Measurements from ENCODE around the gene PPIB.

PPIB gene

GRCh38 chr15:64151727-64152506 is 10.9 kb downstream of the PPIB start, which contains the start of gene SNX22:
Gene SNX22, plus strand, starts transcription at chr15:64151731. Its CDS starts 45 bp downstream, at chr15:64151776.
- ChIA-PET POLR2A (interaction anchor here (1.0 kb wide), 1 partner anchor 66 kb away, joined by 3 read pairs; no protein-coding TSS in a partner anchor), CTCF (interaction anchor here (1.4 to 3.2 kb wide), 2 partner anchors 11 to 59 kb away, joined by 4 to 27 read pairs; partner anchors contain the start of genes CIAO2A and PPIB)
- Histone ChIP-seq H3K4me3 (ENCODE audit: control insufficient read depth in 1 of 7, extremely low read depth in 1 of 7, insufficient read depth in 4 of 7, low read depth in 2 of 7, low read length in 6 of 7) (peak within 1 kb of the TSS; percentile 19 to 78 (median 63)), H3K36me3 (ENCODE audit: control insufficient read depth in 4 of 4, insufficient read depth in 4 of 4, low read length in 3 of 4) (peaks cover 5 to 29% (median 23%) of the 10 kb centered on the region in 4 experiments), H3K27me3 (replicated peaks in 2 of 5; ENCODE audit: control insufficient read depth in 4 of 5, insufficient read depth in 5 of 5, low read length in 4 of 5) (peaks cover 0 to 29% (median 9%) of the 10 kb centered on the region in 5 experiments), H3K9me3 (ENCODE audit: control extremely low read depth in 1 of 5, control insufficient read depth in 4 of 5, insufficient read depth in 2 of 5, low read depth in 1 of 5, low read length in 4 of 5) (no peaks in the 10 kb centered on the region), H3K27ac (ENCODE audit: insufficient read depth in 1 of 2, low read depth in 1 of 2, low read length in 2 of 2, poor library complexity in 1 of 2, severe bottlenecking in 2 of 2) (no peak within 1 kb of the TSS), H3K4me1 (ENCODE audit: control extremely low read depth in 1 of 4, control insufficient read depth in 4 of 4, insufficient read depth in 4 of 4, low read length in 3 of 4) (peaks cover 0 to 37% (median 22%) of the 10 kb centered on the region in 4 experiments)
- peak in 2 of 3 donors; percentile 33 to 42 for DNase-seq
- 3% methylated on average over 51 of the region's 83 CpGs for WGBS (ENCODE audit: insufficient coverage)

DNA sequence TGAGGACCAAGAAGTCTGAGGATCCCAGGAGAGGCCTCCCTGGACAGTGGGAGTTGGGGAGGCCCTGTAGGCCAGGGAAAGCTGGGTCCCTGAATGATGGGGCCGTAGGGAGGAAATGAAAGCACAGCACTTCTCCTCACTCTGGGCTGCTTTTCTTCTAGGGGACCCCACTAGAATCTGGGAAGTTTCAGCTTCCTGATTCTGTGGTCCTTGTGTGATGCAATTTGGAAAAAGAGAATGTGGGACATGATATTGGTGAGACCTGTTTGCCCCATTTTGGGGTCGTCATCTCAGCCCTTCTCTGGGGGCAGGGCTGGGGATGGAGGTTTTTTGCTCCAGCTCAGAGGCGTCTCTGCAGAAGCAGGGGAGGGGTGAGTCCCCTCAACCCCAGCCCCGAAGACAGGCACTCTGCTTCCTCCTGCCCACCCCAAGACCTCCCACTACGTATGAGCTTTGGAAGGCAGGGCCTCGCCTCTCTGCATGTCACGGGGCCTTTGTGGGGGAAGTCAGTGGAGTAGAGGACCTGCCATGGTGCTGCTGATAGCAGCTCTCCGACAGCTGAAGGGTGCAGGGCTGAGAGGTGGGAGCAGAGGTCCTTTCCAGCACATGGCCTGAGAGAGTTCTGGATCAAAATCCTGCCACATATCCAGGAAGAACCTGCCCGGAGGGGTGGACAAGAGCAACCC is 12.8 kb downstream of the PPIB start:
- Histone ChIP-seq H3K4me1 (ENCODE audit: control extremely low read depth in 1 of 4, control insufficient read depth in 4 of 4, insufficient read depth in 4 of 4, low read length in 3 of 4) (peaks cover 0 to 37% (median 22%) of the 10 kb centered on the region in 4 experiments), H3K9me3 (ENCODE audit: control extremely low read depth in 1 of 5, control insufficient read depth in 4 of 5, insufficient read depth in 2 of 5, low read depth in 1 of 5, low read length in 4 of 5) (no peaks in the 10 kb centered on the region), H3K36me3 (ENCODE audit: control insufficient read depth in 4 of 4, insufficient read depth in 4 of 4, low read length in 3 of 4) (peaks cover 3 to 18% (median 11%) of the 10 kb centered on the region in 4 experiments), H3K27me3 (replicated peaks in 2 of 5; ENCODE audit: control insufficient read depth in 4 of 5, insufficient read depth in 5 of 5, low read length in 4 of 5) (peaks cover 0 to 29% (median 9%) of the 10 kb centered on the region in 5 experiments), H3K4me3 (ENCODE audit: control insufficient read depth in 1 of 7, extremely low read depth in 1 of 7, insufficient read depth in 4 of 7, low read depth in 2 of 7, low read length in 6 of 7) (peak overlapping the region in 1 of 7 experiments; percentile 11), H3K27ac (ENCODE audit: insufficient read depth in 1 of 2, low read depth in 1 of 2, low read length in 2 of 2, poor library complexity in 1 of 2, severe bottlenecking in 2 of 2) (no peak overlapping the region)
- POLR2A ChIA-PET, result no interaction called here
- peak in 2 of 3 donors; percentile 63 to 81 for DNase-seq
- CTCF ChIA-PET, result interaction anchor here (0.9 to 1.6 kb wide), 4 partner anchors 8 to 48 kb away, joined by 4 read pairs; no protein-coding TSS in a partner anchor
- 44% methylated on average over 6 of the region's 9 CpGs for WGBS (ENCODE audit: insufficient coverage)

GRCh38 chr15:64149424-64149823 is 13.4 kb downstream of the PPIB start:
- H3K36me3 ChIP-seq (ENCODE audit: control insufficient read depth in 4 of 4, insufficient read depth in 4 of 4, low read length in 3 of 4), result peaks cover 3 to 21% (median 10%) of the 10 kb centered on the region in 4 experiments
- H3K4me3 ChIP-seq (ENCODE audit: control insufficient read depth in 1 of 7, extremely low read depth in 1 of 7, insufficient read depth in 4 of 7, low read depth in 2 of 7, low read length in 6 of 7), result no peak overlapping the region
- ChIA-PET CTCF (interaction anchor here (1.1 to 1.6 kb wide), 3 partner anchors 8 to 48 kb away, joined by 4 read pairs; no protein-coding TSS in a partner anchor), POLR2A (no interaction called here)
- H3K27me3 ChIP-seq (replicated peaks in 2 of 5; ENCODE audit: control insufficient read depth in 4 of 5, insufficient read depth in 5 of 5, low read length in 4 of 5), result peaks cover 0 to 29% (median 9%) of the 10 kb centered on the region in 5 experiments
- no peak overlapping the region for H3K27ac ChIP-seq (ENCODE audit: insufficient read depth in 1 of 2, low read depth in 1 of 2, low read length in 2 of 2, poor library complexity in 1 of 2, severe bottlenecking in 2 of 2)
- no peaks in the 10 kb centered on the region for H3K9me3 ChIP-seq (ENCODE audit: control extremely low read depth in 1 of 5, control insufficient read depth in 4 of 5, insufficient read depth in 2 of 5, low read depth in 1 of 5, low read length in 4 of 5)
- DNase-seq, result no peak
- peaks cover 0 to 37% (median 22%) of the 10 kb centered on the region in 4 experiments for H3K4me1 ChIP-seq (ENCODE audit: control extremely low read depth in 1 of 4, control insufficient read depth in 4 of 4, insufficient read depth in 4 of 4, low read length in 3 of 4)

- 90% methylated on average over 2 of the region's 3 CpGs for WGBS (ENCODE audit: insufficient coverage)
- H3K4me1 ChIP-seq (ENCODE audit: control extremely low read depth in 1 of 4, control insufficient read depth in 4 of 4, insufficient read depth in 4 of 4, low read length in 3 of 4), result peaks cover 0 to 37% (median 22%) of the 10 kb centered on the region in 4 experiments
Measured at GRCh38 chr15:64148581-64148980, 14.2 kb downstream of the PPIB start.

GRCh38 chr15:64148168-64148567 is 14.7 kb downstream of the PPIB start:
- H3K9me3 ChIP-seq (ENCODE audit: control extremely low read depth in 1 of 5, control insufficient read depth in 4 of 5, insufficient read depth in 2 of 5, low read depth in 1 of 5, low read length in 4 of 5), result no peaks in the 10 kb centered on the region
- no peak overlapping the region for H3K4me3 ChIP-seq (ENCODE audit: control insufficient read depth in 1 of 7, extremely low read depth in 1 of 7, insufficient read depth in 4 of 7, low read depth in 2 of 7, low read length in 6 of 7)
- H3K4me1 ChIP-seq (ENCODE audit: control extremely low read depth in 1 of 4, control insufficient read depth in 4 of 4, insufficient read depth in 4 of 4, low read length in 3 of 4), result peaks cover 0 to 34% (median 20%) of the 10 kb centered on the region in 4 experiments
- H3K27me3 ChIP-seq (replicated peaks in 2 of 5; ENCODE audit: control insufficient read depth in 4 of 5, insufficient read depth in 5 of 5, low read length in 4 of 5), result peaks cover 0 to 27% (median 9%) of the 10 kb centered on the region in 5 experiments
- DNase-seq, result no peak
- no peak overlapping the region for H3K27ac ChIP-seq (ENCODE audit: insufficient read depth in 1 of 2, low read depth in 1 of 2, low read length in 2 of 2, poor library complexity in 1 of 2, severe bottlenecking in 2 of 2)
- ChIA-PET CTCF (interaction anchor here (0.7 to 0.8 kb wide), 2 partner anchors 22 to 23 kb away, joined by 3 read pairs; no protein-coding TSS in a partner anchor), POLR2A (no interaction called here)
- WGBS (ENCODE audit: insufficient coverage), result 97% methylated on average over 5 of the region's 7 CpGs
- H3K36me3 ChIP-seq (ENCODE audit: control insufficient read depth in 4 of 4, insufficient read depth in 4 of 4, low read length in 3 of 4), result peaks cover 6 to 25% (median 10%) of the 10 kb centered on the region in 4 experiments

More at GRCh38 chr15:64148581-64148980, 14.2 kb downstream of the PPIB start:
- POLR2A ChIA-PET, result no interaction called here
- Histone ChIP-seq H3K27ac (ENCODE audit: insufficient read depth in 1 of 2, low read depth in 1 of 2, low read length in 2 of 2, poor library complexity in 1 of 2, severe bottlenecking in 2 of 2) (no peak overlapping the region), H3K27me3 (replicated peaks in 2 of 5; ENCODE audit: control insufficient read depth in 4 of 5, insufficient read depth in 5 of 5, low read length in 4 of 5) (peaks cover 0 to 29% (median 9%) of the 10 kb centered on the region in 5 experiments), H3K4me3 (ENCODE audit: control insufficient read depth in 1 of 7, extremely low read depth in 1 of 7, insufficient read depth in 4 of 7, low read depth in 2 of 7, low read length in 6 of 7) (no peak overlapping the region), H3K36me3 (ENCODE audit: control insufficient read depth in 4 of 4, insufficient read depth in 4 of 4, low read length in 3 of 4) (peaks cover 2 to 21% (median 6%) of the 10 kb centered on the region in 4 experiments), H3K9me3 (ENCODE audit: control extremely low read depth in 1 of 5, control insufficient read depth in 4 of 5, insufficient read depth in 2 of 5, low read depth in 1 of 5, low read length in 4 of 5) (no peaks in the 10 kb centered on the region)
- CTCF ChIA-PET, result no interaction called here
- DNase-seq, result no peak

- Histone ChIP-seq H3K4me3 (ENCODE audit: control insufficient read depth in 1 of 7, extremely low read depth in 1 of 7, insufficient read depth in 4 of 7, low read depth in 2 of 7, low read length in 6 of 7) (no peak overlapping the region), H3K9me3 (ENCODE audit: control extremely low read depth in 1 of 5, control insufficient read depth in 4 of 5, insufficient read depth in 2 of 5, low read depth in 1 of 5, low read length in 4 of 5) (no peaks in the 10 kb centered on the region), H3K36me3 (ENCODE audit: control insufficient read depth in 4 of 4, insufficient read depth in 4 of 4, low read length in 3 of 4) (peaks cover 11 to 33% (median 18%) of the 10 kb centered on the region in 4 experiments), H3K4me1 (ENCODE audit: control extremely low read depth in 1 of 4, control insufficient read depth in 4 of 4, insufficient read depth in 4 of 4, low read length in 3 of 4) (peaks cover 0 to 23% (median 13%) of the 10 kb centered on the region in 4 experiments), H3K27ac (ENCODE audit: insufficient read depth in 1 of 2, low read depth in 1 of 2, low read length in 2 of 2, poor library complexity in 1 of 2, severe bottlenecking in 2 of 2) (no peak overlapping the region), H3K27me3 (replicated peaks in 2 of 5; ENCODE audit: control insufficient read depth in 4 of 5, insufficient read depth in 5 of 5, low read length in 4 of 5) (peaks cover 0 to 16% (median 4%) of the 10 kb centered on the region in 5 experiments)
- POLR2A ChIA-PET, result no interaction called here
- 94% methylated on average over 24 of the region's 26 CpGs for WGBS (ENCODE audit: insufficient coverage)
- DNase-seq, result no peak
- CTCF ChIA-PET, result interaction anchor here (0.7 to 0.8 kb wide), 2 partner anchors 21 to 22 kb away, joined by 3 read pairs; no protein-coding TSS in a partner anchor
Measured at GRCh38 chr15:64146885-64147681, 15.7 kb downstream of the PPIB start.

All from common myeloid progenitor, CD34-positive (primary cell).